ENCODE data around the gene TREML1.

- TF ChIP-seq CTCF (conservative IDR thresholded peaks at IDR 0.05) = no peak
- no peak for TF ChIP-seq EZH2 (IDR thresholded peaks at IDR 0.05; ENCODE audit: low read depth)
These were observed 8.7 kb upstream of the TREML1 start, which contains the start of gene TREM2 for GRCh38 chr6:41162687-41163418.

Measured in PC-9 (cell line).